K562 (cell line): Measurements from ENCODE around the gene LRRC14B. TPM values are rescaled to one million over a fixed set of nuclear protein-coding genes. Genes with fewer than 3 reads are reported as not detected.

Experiments used
- ATAC-seq: fragments of 200-7000 bp; cut with Tn5 transposase; 3 replicates; pipeline ENCODE4 v1.9.1; 2020; ENCODE audit warnings: moderate library complexity
- BruUV-seq: library from RNA; stranded (reverse); fragments of 400-500 nt; replicated peaks from 2 replicates; lab custom pipeline; 2021; lab: Mats Ljungman, UMichigan
- CTCF ChIA-PET: fragments of 300-600 bp; formaldehyde crosslinking; extraction: SDS; loops from one replicate; lab custom pipeline; 2021; ENCODE audit warnings: low intra/inter-chr PET ratio; lab: Yijun Ruan, JAX
- POLR2A ChIA-PET: fragments of 300-600, 350-650 bp; sonication (Branson Sonifier 250); formaldehyde crosslinking; extraction: SDS; loops from one replicate; lab custom pipeline; 2021; ENCODE audit warnings: antibody characterized with exemption, inconsistent platforms; lab: Yijun Ruan, JAX
- DNase-seq, 4 experiments: peaks; one replicate each; pipeline versions ENCODE4 v3.0.0 to v3.0.0-alpha.2; 2011 to 2018; ENCODE audit warnings: low spot score in 3 of 4, mixed read lengths in 3 of 4; ENCODE audit errors: extremely low read depth in 1 of 4
- FAIRE-seq: peaks from 2 replicates; lab custom pipeline; 2011; peaks lifted over from hg19 to GRCh38; lab: Jason Lieb, UNC
- H2AFZ ChIP-seq: 2 replicates; pipeline ENCODE4 v1.6.0; 2011; ENCODE audit warnings: low read depth, low read length, control low read depth, inconsistent platforms
- H3K27ac ChIP-seq: fragments of 200-600 bp; 3 replicates; pipeline ENCODE4 v1.8.0; 2011; ENCODE audit warnings: low read depth, mild to moderate bottlenecking, control low read depth, inconsistent platforms, low read length, moderate library complexity, mixed read lengths; ENCODE audit errors: extremely low read depth
- H3K27me3 ChIP-seq, 2 experiments: fragments of 300-600 bp in 1 of 2; 2 replicates in 1 of 2; 3 replicates in 1 of 2; pipeline versions ENCODE4 v1.6.0 to v1.8.0; 2011; ENCODE audit warnings: inconsistent platforms in 2 of 2, low read length in 2 of 2, mild to moderate bottlenecking in 1 of 2, mixed read lengths in 1 of 2, moderate library complexity in 1 of 2; ENCODE audit not compliant: control insufficient read depth in 2 of 2, insufficient read depth in 2 of 2
- H3K36me3 ChIP-seq: fragments of 300-600 bp; 3 replicates; pipeline ENCODE4 v1.8.0; 2011; ENCODE audit warnings: mild to moderate bottlenecking, low read length, inconsistent platforms; ENCODE audit not compliant: control insufficient read depth, insufficient read depth
- H3K4me1 ChIP-seq, 2 experiments: fragments of 200-600 bp in 1 of 2; replicated peaks in 1 of 2; 2 replicates in 1 of 2; 3 replicates in 1 of 2; pipeline versions ENCODE4 v1.5.1 to v1.8.0; 2011; ENCODE audit warnings: inconsistent platforms in 2 of 2, low read length in 2 of 2, mild to moderate bottlenecking in 1 of 2, mixed read lengths in 1 of 2, moderate library complexity in 1 of 2; ENCODE audit not compliant: control insufficient read depth in 2 of 2, insufficient read depth in 2 of 2
- H3K4me2 ChIP-seq: 2 replicates; pipeline ENCODE4 v1.6.1; 2011; ENCODE audit warnings: low read length, control low read depth, inconsistent platforms, mixed read lengths; ENCODE audit not compliant: insufficient read depth
- H3K4me3 ChIP-seq: fragments of 200-600 bp; sonication (generic), shearing (Covaris generic); 2 replicates; pipeline ENCODE4 v1.5.1; 2016; ENCODE audit warnings: control low read depth, inconsistent platforms
- H3K79me2 ChIP-seq: fragments of 200-600 bp; 3 replicates; pipeline ENCODE4 v1.8.0; 2011; ENCODE audit warnings: low read length, inconsistent platforms; ENCODE audit not compliant: control insufficient read depth, insufficient read depth
- H3K9ac ChIP-seq, 2 experiments: 2 replicates each; pipeline versions ENCODE4 v1.6.0 to v1.6.1; 2011; ENCODE audit warnings: low read depth in 2 of 2, low read length in 2 of 2, control low read depth in 1 of 2, inconsistent platforms in 1 of 2, mild to moderate bottlenecking in 1 of 2, mixed read lengths in 1 of 2; ENCODE audit not compliant: insufficient read depth in 1 of 2
- H3K9me1 ChIP-seq: one replicate; pipeline ENCODE4 v1.6.0; 2011; ENCODE audit warnings: inconsistent platforms, mild to moderate bottlenecking, low read length, moderate library complexity; ENCODE audit not compliant: control insufficient read depth, insufficient read depth
- H3K9me3 ChIP-seq: replicated peaks from 2 replicates; pipeline ENCODE4 v1.5.1; 2011; ENCODE audit warnings: low read depth, low read length, inconsistent platforms; ENCODE audit not compliant: control insufficient read depth, insufficient read depth
- H4K20me1 ChIP-seq: replicated peaks from 2 replicates; pipeline ENCODE4 v1.6.1; 2011; ENCODE audit warnings: low read length, inconsistent platforms, mixed read lengths; ENCODE audit not compliant: control insufficient read depth, insufficient read depth
- EGR1 ChIP-seq: fragments of 450-650 bp; conservative IDR thresholded peaks from 2 replicates; pipeline ENCODE4 v1.6.1; 2017; ENCODE audit warnings: mild to moderate bottlenecking
- MTA3 ChIP-seq: fragments of 450-650 bp; formaldehyde crosslinking; IDR thresholded peaks from 2 replicates; pipeline ENCODE4 v1.6.1; 2017; ENCODE audit warnings: mild to moderate bottlenecking, borderline replicate concordance
- SRF ChIP-seq, 2 experiments: fragments of 250-450, 450-650 bp in 1 of 2; sonication (Bioruptor Pico) in 1 of 2; sonication (generic) in 1 of 2; formaldehyde crosslinking; IDR thresholded peaks; 2 replicates each; pipeline versions ENCODE4 v1.5.0 to v1.5.1; 2020 to 2022; ENCODE audit warnings: mild to moderate bottlenecking in 1 of 2, missing genetic modification reagents in 1 of 2
- ZNF699 ChIP-seq: fragments of 250-450 bp; sonication (Bioruptor Pico); IDR thresholded peaks from 2 replicates; pipeline ENCODE4 v1.8.0; 2021; ENCODE audit warnings: mild to moderate bottlenecking, moderate library complexity; ENCODE audit not compliant: insufficient replicate concordance
- ZNF76 ChIP-seq: fragments of 250-450 bp; sonication (Bioruptor Pico); IDR thresholded peaks from 2 replicates; pipeline ENCODE4 v1.4.0; 2020; ENCODE audit warnings: mild to moderate bottlenecking, moderate library complexity, borderline replicate concordance
- WGBS: fragments of 100-300 bp; shearing (Covaris generic); methylation state at CpG from one replicate; pipeline ENCODE4 v1.1.6; 2016; ENCODE audit warnings: low coverage, mixed read lengths; ENCODE audit not compliant: insufficient coverage; ENCODE audit errors: missing lambda C conversion rate; 5-methylcytosine and 5-hydroxymethylcytosine counted together
- in situ Hi-C: fragments of 300-500 bp; cut with MboI; formaldehyde crosslinking; loops from 4 replicates; pipeline ENCODE4 v1.15.0; 2018; ENCODE audit warnings: inconsistent platforms, mixed read lengths
- intact Hi-C: fragments of 100-400 bp; cut with micrococcal nuclease; formaldehyde crosslinking; loops from 2 replicates; pipeline ENCODE4 v1.14.2; 2022
- polyA plus RNA-seq, 8 experiments: library from polyadenylated mRNA; depleted of rRNA in 4 of 8; stranded (reverse) in 5 of 8; unstranded in 3 of 8; fragments of >200 nt; fragmentation: Nextera tagmentation in 2 of 8; fragmentation: Illumina TruSeq in 1 of 8; extraction: Ambion mirVana in 2 of 8; extraction: Trizol in 1 of 8; gene quantifications; 2 replicates each; pipeline versions ENCODE4 v1.2.1 to v1.2.3, GENCODE V29; 2011 to 2014; ENCODE audit warnings: inconsistent platforms in 1 of 8, missing spikeins in 1 of 8
- total RNA-seq, 7 experiments: library from RNA; depleted of rRNA in 6 of 7; stranded (reverse); fragments of >200 nt in 6 of 7; fragmentation: Illumina TruSeq in 2 of 7; extraction: Trizol in 2 of 7; gene quantifications; 2 replicates each; pipeline versions ENCODE4 v1.2.1 to v1.2.3, GENCODE V29; 2011 to 2021; ENCODE audit warnings: low replicate concordance in 1 of 7
- TF ChIP-seq, protein P1 (sequence below): fragments of 450-650 bp; formaldehyde crosslinking; conservative IDR thresholded peaks from 2 replicates; pipeline ENCODE4 v1.4.0; 2022; ENCODE audit warnings: mild to moderate bottlenecking, missing genetic modification characterization
- TF ChIP-seq, protein P2 (sequence below): fragments of 450-650 bp; formaldehyde crosslinking; IDR thresholded peaks from 2 replicates; pipeline ENCODE4 v1.4.0; 2020; ENCODE audit warnings: mild to moderate bottlenecking, mixed read lengths
- TF ChIP-seq, protein P3 (sequence below): fragments of 450-650 bp; formaldehyde crosslinking; IDR thresholded peaks from 2 replicates; pipeline ENCODE4 v1.4.0; 2020; ENCODE audit warnings: mild to moderate bottlenecking
- TF ChIP-seq, protein P4 (sequence below): sonication (generic); formaldehyde crosslinking; IDR thresholded peaks from 2 replicates; pipeline ENCODE4 v1.5.0; 2020; ENCODE audit warnings: missing genetic modification reagents
- TF ChIP-seq, protein P5 (sequence below): fragments of 250-450 bp; sonication (Bioruptor Pico); IDR thresholded peaks from 2 replicates; pipeline ENCODE4 v1.4.0; 2020

Gene LRRC14B
- total and polyA plus RNA-seq, 9 of the 15 experiments (the other 6 are each of a cell fraction or from before 2014, with no cell fraction given): not detected

DNA sequence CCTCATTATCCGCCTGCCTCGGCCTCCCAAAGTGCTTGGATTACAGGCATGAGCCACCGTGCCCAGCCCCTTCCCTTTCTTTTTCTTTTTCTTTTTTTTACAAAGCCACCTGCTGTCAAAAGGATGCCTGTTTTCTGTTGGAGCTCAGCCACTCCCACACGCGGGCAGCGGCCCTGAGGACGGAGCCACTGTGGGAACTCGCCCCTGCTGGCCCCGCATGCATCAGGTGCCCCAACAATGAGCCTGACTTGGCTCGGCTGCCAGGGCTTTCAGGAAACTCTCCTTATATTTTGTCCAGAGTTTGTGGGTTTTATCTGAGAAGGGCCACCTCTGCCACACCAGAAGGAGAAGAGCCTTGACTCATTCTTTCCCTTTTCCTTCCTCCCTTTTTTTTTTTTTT lies 37.1 kb upstream of the LRRC14B start (continued):
- TF ChIP-seq, protein P1, sequence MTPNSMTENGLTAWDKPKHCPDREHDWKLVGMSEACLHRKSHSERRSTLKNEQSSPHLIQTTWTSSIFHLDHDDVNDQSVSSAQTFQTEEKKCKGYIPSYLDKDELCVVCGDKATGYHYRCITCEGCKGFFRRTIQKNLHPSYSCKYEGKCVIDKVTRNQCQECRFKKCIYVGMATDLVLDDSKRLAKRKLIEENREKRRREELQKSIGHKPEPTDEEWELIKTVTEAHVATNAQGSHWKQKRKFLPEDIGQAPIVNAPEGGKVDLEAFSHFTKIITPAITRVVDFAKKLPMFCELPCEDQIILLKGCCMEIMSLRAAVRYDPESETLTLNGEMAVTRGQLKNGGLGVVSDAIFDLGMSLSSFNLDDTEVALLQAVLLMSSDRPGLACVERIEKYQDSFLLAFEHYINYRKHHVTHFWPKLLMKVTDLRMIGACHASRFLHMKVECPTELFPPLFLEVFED: no peak
- TF ChIP-seq ZNF76: no peak
- TF ChIP-seq, all 486 proteins: peak for 0

DNA sequence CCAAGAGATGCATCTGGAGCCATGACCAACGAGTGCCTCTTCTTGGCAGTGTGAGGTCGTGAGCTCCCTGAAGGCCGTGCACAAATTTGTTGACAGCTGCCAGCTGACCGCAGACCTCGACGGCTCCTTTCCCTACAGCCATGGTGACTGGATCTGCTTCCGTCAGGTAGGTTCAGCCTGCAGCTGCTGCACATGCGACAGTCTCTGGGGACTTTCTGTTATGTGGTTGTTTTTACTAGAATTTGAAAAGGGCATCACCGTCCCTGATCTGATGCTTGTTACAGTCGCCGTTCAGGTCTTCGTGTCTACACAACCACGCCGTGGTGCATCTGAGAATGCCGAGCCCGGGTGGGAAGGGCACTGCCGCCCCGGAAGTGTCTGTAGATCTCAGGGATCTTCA lies 36.5 kb upstream of the LRRC14B start:
- no peak overlapping the region for H2AFZ ChIP-seq
- H3K9me3 ChIP-seq: no peaks in the 10 kb centered on the region
- H3K4me3 ChIP-seq: no peak overlapping the region
- FAIRE-seq: no peak
- ChIA-PET POLR2A (no interaction called here), CTCF (no interaction called here)
- H4K20me1 ChIP-seq: peaks cover 7% of the 10 kb centered on the region; the same call in 1 of the 2 replicates
- WGBS: 0% methylated on average over 18 of the region's 18 CpGs
- in situ Hi-C loops (no loop called here), intact Hi-C loops (no loop called here)
- no peak for ATAC-seq
- H3K79me2 ChIP-seq: no peaks in the 10 kb centered on the region
- H3K4me2 ChIP-seq: no peak overlapping the region
- peaks cover 32 to 65% of the 10 kb centered on the region in 2 experiments for H3K27me3 ChIP-seq
- no peak overlapping the region for H3K27ac ChIP-seq
- H3K36me3 ChIP-seq: no peaks in the 10 kb centered on the region
- no peaks in the 10 kb centered on the region for H3K9me1 ChIP-seq
- H3K9ac ChIP-seq: no peak overlapping the region
- BruUV-seq: no TSS peak
- peaks cover 0 to 7% of the 10 kb centered on the region in 2 experiments; a peak in 1 of 5 replicates for H3K4me1 ChIP-seq
- DNase-seq: no peak
- TF ChIP-seq SRF (CRISPR knock-in tag; IDR thresholded peaks at IDR 0.05) (no peak), ZNF699 (CRISPR knock-in tag) (no peak), MTA3 (no peak), EGR1 (no peak)
- TF ChIP-seq, protein P2, sequence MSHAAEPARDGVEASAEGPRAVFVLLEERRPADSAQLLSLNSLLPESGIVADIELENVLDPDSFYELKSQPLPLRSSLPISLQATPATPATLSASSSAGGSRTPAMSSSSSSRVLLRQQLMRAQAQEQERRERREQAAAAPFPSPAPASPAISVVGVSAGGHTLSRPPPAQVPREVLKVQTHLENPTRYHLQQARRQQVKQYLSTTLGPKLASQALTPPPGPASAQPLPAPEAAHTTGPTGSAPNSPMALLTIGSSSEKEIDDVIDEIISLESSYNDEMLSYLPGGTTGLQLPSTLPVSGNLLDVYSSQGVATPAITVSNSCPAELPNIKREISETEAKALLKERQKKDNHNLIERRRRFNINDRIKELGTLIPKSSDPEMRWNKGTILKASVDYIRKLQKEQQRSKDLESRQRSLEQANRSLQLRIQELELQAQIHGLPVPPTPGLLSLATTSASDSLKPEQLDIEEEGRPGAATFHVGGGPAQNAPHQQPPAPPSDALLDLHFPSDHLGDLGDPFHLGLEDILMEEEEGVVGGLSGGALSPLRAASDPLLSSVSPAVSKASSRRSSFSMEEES (CRISPR knock-in tag): no peak
- TF ChIP-seq, protein P3, sequence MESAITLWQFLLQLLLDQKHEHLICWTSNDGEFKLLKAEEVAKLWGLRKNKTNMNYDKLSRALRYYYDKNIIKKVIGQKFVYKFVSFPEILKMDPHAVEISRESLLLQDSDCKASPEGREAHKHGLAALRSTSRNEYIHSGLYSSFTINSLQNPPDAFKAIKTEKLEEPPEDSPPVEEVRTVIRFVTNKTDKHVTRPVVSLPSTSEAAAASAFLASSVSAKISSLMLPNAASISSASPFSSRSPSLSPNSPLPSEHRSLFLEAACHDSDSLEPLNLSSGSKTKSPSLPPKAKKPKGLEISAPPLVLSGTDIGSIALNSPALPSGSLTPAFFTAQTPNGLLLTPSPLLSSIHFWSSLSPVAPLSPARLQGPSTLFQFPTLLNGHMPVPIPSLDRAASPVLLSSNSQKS: no peak
- TF ChIP-seq, protein P4, sequence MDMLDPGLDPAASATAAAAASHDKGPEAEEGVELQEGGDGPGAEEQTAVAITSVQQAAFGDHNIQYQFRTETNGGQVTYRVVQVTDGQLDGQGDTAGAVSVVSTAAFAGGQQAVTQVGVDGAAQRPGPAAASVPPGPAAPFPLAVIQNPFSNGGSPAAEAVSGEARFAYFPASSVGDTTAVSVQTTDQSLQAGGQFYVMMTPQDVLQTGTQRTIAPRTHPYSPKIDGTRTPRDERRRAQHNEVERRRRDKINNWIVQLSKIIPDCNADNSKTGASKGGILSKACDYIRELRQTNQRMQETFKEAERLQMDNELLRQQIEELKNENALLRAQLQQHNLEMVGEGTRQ (CRISPR knock-in tag): no peak
- TF ChIP-seq, protein P5, sequence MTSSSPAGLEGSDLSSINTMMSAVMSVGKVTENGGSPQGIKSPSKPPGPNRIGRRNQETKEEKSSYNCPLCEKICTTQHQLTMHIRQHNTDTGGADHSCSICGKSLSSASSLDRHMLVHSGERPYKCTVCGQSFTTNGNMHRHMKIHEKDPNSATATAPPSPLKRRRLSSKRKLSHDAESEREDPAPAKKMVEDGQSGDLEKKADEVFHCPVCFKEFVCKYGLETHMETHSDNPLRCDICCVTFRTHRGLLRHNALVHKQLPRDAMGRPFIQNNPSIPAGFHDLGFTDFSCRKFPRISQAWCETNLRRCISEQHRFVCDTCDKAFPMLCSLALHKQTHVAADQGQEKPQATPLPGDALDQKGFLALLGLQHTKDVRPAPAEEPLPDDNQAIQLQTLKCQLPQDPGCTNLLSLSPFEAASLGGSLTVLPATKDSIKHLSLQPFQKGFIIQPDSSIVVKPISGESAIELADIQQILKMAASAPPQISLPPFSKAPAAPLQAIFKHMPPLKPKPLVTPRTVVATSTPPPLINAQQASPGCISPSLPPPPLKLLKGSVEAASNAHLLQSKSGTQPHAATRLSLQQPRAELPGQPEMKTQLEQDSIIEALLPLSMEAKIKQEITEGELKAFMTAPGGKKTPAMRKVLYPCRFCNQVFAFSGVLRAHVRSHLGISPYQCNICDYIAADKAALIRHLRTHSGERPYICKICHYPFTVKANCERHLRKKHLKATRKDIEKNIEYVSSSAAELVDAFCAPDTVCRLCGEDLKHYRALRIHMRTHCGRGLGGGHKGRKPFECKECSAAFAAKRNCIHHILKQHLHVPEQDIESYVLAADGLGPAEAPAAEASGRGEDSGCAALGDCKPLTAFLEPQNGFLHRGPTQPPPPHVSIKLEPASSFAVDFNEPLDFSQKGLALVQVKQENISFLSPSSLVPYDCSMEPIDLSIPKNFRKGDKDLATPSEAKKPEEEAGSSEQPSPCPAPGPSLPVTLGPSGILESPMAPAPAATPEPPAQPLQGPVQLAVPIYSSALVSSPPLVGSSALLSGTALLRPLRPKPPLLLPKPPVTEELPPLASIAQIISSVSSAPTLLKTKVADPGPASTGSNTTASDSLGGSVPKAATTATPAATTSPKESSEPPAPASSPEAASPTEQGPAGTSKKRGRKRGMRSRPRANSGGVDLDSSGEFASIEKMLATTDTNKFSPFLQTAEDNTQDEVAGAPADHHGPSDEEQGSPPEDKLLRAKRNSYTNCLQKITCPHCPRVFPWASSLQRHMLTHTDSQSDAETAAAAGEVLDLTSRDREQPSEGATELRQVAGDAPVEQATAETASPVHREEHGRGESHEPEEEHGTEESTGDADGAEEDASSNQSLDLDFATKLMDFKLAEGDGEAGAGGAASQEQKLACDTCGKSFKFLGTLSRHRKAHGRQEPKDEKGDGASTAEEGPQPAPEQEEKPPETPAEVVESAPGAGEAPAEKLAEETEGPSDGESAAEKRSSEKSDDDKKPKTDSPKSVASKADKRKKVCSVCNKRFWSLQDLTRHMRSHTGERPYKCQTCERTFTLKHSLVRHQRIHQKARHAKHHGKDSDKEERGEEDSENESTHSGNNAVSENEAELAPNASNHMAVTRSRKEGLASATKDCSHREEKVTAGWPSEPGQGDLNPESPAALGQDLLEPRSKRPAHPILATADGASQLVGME (CRISPR knock-in tag): no peak
